Endothelial cell (in vitro differentiated cells): ENCODE measurements around the gene SYNDIG1. TPM values are rescaled to one million over a fixed set of nuclear protein-coding genes. Genes with fewer than 3 reads are reported as not detected.

Experiments used
- DNase-seq: peaks from one replicate; pipeline ENCODE4 v3.0.0; 2021; ENCODE audit warnings: low spot score
- H3K27ac Mint-ChIP-seq: one replicate; pipeline ENCODE4 v1.8.0; 2021; ENCODE audit warnings: mixed read lengths, inconsistent platforms; ENCODE audit not compliant: unreplicated experiment
- H3K27me3 Mint-ChIP-seq: one replicate; pipeline ENCODE4 v1.8.0; 2021; ENCODE audit warnings: mild to moderate bottlenecking, moderate library complexity, mixed read lengths, inconsistent platforms; ENCODE audit not compliant: unreplicated experiment
- H3K36me3 Mint-ChIP-seq: one replicate; pipeline ENCODE4 v1.8.0; 2021; ENCODE audit warnings: mild to moderate bottlenecking, low read depth, mixed read lengths, inconsistent platforms; ENCODE audit not compliant: unreplicated experiment
- H3K4me1 Mint-ChIP-seq: one replicate; pipeline ENCODE4 v1.8.0; 2021; ENCODE audit warnings: mild to moderate bottlenecking, mixed read lengths, inconsistent platforms; ENCODE audit not compliant: unreplicated experiment
- H3K4me3 Mint-ChIP-seq: one replicate; pipeline ENCODE4 v1.8.0; 2021; ENCODE audit warnings: mild to moderate bottlenecking, mixed read lengths, inconsistent platforms; ENCODE audit not compliant: unreplicated experiment
- H3K9me3 Mint-ChIP-seq: one replicate; pipeline ENCODE4 v1.8.0; 2021; ENCODE audit warnings: mixed read lengths, inconsistent platforms; ENCODE audit not compliant: unreplicated experiment
- total RNA-seq: library from RNA; stranded (reverse); fragmentation: NEBNext Ultra II Directional; extraction: Animal tissue kit (Norgen Biotek cat#: 25700); gene quantifications from one replicate; pipeline ENCODE4 v1.2.1, GENCODE V29; 2021; ENCODE audit not compliant: unreplicated experiment
- TF ChIP-seq, protein P1 (sequence below): fragments of 200-600 bp; sonication (generic); IDR thresholded peaks from one replicate; pipeline ENCODE4 v1.5.0; 2021; ENCODE audit warnings: antibody characterized with exemption; ENCODE audit not compliant: unreplicated experiment

Gene SYNDIG1
- total RNA-seq, 1 donor from 2014 or later, result 8.1 TPM

DNA sequence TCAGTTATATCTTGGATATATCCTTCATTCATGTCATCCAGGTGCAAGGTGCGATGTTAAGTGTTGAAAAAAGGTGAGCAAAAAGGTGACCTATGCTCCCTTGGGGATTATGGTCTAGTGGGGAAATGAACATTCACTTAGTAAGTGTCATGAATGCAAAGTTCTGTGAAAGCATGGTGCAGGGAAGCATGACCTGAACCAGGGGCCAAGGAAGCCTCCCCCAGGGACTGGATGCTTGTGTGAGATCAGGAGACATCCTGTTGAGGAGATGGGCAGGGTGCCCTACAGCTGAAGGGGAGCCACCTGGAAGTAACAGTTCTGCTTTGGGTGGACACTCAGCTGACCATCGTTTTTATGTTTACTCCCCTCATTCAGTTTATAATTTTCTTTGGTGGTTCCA, 179.5 kb downstream of the SYNDIG1 start:
- DNase-seq, result no peak
- no peaks in the 10 kb centered on the region for H3K9me3 Mint-ChIP-seq
- TF ChIP-seq, protein P1, sequence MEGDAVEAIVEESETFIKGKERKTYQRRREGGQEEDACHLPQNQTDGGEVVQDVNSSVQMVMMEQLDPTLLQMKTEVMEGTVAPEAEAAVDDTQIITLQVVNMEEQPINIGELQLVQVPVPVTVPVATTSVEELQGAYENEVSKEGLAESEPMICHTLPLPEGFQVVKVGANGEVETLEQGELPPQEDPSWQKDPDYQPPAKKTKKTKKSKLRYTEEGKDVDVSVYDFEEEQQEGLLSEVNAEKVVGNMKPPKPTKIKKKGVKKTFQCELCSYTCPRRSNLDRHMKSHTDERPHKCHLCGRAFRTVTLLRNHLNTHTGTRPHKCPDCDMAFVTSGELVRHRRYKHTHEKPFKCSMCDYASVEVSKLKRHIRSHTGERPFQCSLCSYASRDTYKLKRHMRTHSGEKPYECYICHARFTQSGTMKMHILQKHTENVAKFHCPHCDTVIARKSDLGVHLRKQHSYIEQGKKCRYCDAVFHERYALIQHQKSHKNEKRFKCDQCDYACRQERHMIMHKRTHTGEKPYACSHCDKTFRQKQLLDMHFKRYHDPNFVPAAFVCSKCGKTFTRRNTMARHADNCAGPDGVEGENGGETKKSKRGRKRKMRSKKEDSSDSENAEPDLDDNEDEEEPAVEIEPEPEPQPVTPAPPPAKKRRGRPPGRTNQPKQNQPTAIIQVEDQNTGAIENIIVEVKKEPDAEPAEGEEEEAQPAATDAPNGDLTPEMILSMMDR, result no peak
- no peak overlapping the region for H3K27ac Mint-ChIP-seq
- peaks cover 5% of the 10 kb centered on the region for H3K36me3 Mint-ChIP-seq
- peaks cover 12% of the 10 kb centered on the region for H3K4me1 Mint-ChIP-seq
- H3K4me3 Mint-ChIP-seq, result no peak overlapping the region
- peaks cover 1% of the 10 kb centered on the region for H3K27me3 Mint-ChIP-seq

DNA sequence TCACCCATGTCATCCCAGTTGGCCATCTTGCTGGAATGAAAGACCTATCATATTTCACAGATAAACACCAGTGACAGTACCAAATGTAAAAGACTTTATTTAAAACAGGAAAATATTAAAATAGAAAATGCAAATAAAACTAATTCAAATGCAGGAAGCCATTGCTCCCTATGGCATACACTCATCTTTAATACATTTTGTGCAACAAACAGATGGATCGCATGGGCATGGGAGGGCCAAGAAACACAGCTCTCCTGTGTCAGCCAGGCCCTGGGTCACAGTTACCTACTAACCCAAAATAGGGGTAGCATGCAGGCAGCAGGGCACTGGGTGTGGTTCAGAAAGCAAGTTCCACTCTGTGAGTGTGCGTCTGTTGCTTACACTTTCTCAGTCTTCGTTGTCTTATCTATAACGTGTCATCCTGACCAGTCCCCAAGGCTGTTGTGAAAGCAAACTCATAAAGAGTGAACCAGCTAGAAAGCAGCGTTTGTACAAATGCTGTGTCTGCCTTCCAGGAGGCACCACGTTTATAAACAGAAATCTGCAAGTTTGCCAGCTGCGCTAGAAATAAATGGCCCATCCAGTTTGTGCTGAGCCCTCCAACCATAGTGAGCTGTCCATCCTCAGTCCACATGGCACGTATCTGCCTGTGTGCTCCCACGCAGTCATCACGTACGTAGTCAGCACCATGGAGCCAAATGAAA, 180.5 kb downstream of the SYNDIG1 start:
- H3K27me3 Mint-ChIP-seq, result no peaks in the 10 kb centered on the region
- H3K9me3 Mint-ChIP-seq, result no peaks in the 10 kb centered on the region
- no peak for DNase-seq
- H3K4me1 Mint-ChIP-seq, result peaks cover 16% of the 10 kb centered on the region
- peaks cover 5% of the 10 kb centered on the region for H3K36me3 Mint-ChIP-seq
- TF ChIP-seq, protein P1, result no peak
- H3K4me3 Mint-ChIP-seq, result no peak overlapping the region
- H3K27ac Mint-ChIP-seq, result no peak overlapping the region

DNA sequence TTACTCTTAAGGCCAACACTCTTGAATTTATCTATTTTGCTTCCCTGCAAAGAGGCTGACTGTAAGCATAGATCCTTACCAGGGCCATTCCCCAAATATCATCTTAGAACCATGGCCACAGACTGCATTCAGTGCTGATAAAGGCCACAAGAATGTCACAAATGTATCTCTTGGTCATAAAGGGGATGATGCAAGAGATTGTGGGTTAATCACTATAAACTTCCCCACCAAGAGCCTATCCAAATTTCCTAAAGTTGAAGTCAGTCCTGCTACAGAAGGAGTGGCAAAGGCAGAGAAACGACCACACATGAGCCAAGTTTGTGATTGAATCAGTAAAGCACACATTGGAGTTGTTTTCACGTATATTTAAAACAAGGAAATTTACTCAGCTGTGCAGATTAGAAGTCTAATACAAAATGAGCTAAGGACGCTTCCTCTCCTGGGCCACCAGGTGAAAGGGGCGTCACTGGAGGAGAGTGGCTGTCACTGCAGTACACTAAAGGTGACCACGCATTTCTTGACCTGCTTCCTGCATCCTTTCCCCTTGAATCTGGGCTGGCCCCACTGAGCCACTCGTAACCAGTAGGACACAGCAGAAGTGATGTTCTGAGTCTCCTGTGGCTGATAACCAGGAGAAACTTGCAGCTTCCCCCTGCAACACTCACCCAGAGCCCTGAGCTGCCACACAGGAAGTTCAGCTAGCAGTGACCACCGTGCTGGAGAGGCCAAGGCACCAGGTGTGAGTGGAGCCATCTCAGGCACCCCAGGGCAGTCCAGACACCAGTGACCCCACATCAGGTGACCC, 181.9 kb downstream of the SYNDIG1 start:
- H3K36me3 Mint-ChIP-seq, result peaks cover 5% of the 10 kb centered on the region
- H3K9me3 Mint-ChIP-seq, result no peaks in the 10 kb centered on the region
- TF ChIP-seq, protein P1, result no peak
- H3K27me3 Mint-ChIP-seq, result peaks cover 3% of the 10 kb centered on the region
- H3K27ac Mint-ChIP-seq, result no peak overlapping the region
- peaks cover 14% of the 10 kb centered on the region for H3K4me1 Mint-ChIP-seq
- no peak for DNase-seq
- no peak overlapping the region for H3K4me3 Mint-ChIP-seq

DNA sequence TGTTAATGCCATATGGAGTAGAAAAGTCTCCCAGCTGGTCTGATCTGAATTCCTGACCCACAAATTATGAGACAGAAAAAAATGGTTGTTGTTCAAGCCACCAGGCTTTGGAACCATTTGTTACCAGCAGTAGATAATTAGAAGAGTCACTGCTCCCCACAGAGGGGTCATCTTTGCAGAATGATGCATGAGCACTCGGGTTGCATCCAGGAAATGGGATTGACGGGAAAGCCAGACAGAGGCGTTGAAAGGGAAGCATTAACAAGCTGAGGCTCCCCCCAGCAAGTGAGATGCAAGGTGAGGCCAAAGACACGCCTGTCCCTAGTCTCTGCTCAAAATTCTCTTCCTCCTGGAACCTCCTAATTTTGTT, 182.5 kb downstream of the SYNDIG1 start:
- H3K36me3 Mint-ChIP-seq, result peaks cover 5% of the 10 kb centered on the region
- H3K4me3 Mint-ChIP-seq, result no peak overlapping the region
- no peak for DNase-seq
- H3K9me3 Mint-ChIP-seq, result no peaks in the 10 kb centered on the region
- peaks cover 3% of the 10 kb centered on the region for H3K27me3 Mint-ChIP-seq
- TF ChIP-seq, protein P1, result no peak
- no peak overlapping the region for H3K27ac Mint-ChIP-seq
- H3K4me1 Mint-ChIP-seq, result peaks cover 10% of the 10 kb centered on the region

DNA sequence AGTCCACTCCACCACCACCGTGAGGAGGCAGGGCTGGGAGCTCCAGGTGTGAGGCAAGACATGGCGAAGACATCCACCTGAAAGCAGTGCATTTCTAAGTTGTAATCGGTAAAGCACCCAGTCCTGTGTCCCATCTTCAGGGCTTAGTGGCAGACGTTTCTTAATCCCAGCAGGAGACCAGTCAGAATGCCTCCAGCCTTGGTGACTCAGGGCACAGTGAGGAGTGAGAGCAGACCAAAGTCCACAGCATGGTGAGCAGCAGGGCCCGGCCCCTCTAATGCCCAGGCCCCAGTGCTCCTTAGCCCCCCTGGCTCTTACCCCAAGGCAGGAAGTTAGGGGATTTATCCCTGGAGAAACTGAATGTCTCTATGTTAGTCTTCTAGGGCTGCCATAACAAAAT, 183.9 kb downstream of the SYNDIG1 start:
- Mint-ChIP-seq H3K4me1 (peaks cover 4% of the 10 kb centered on the region), H3K9me3 (no peaks in the 10 kb centered on the region), H3K27me3 (peaks cover 3% of the 10 kb centered on the region), H3K4me3 (no peak overlapping the region), H3K27ac (no peak overlapping the region), H3K36me3 (peaks cover 5% of the 10 kb centered on the region)
- no peak for DNase-seq
- TF ChIP-seq, protein P1, result no peak
